GM21447 (cell line): ENCODE results near the gene RAE1.
"Not testable (repeated sequence)": the region's sequence is repeated elsewhere in the genome, so short reads cannot be mapped to it uniquely, and the experiment has no call there.

Source experiments
- ATAC-seq: cut with Tn5 transposase; IDR thresholded peaks from one replicate; pipeline ENCODE4 v1.9.1; 2021; ENCODE audit not compliant: unreplicated experiment

Gene RAE1

GRCh38 chr20:57325632-57326356, 25.3 kb upstream of the RAE1 start:
- ATAC-seq = no peak

GRCh38 chr20:57326667-57327455, 24.2 kb upstream of the RAE1 start:
- no peak for ATAC-seq

GRCh38 chr20:57327820-57328219, 23.2 kb upstream of the RAE1 start:
- ATAC-seq = no peak

- ATAC-seq = no peak
Measured at GRCh38 chr20:57329608-57330221, 21.3 kb upstream of the RAE1 start, which contains the start of gene SPO11. SPO11 (plus strand) TSS chr20:57329803; CDS start chr20:57329868, 65 bp downstream.

GRCh38 chr20:57330998-57331397, 20.1 kb upstream of the RAE1 start:
- no peak for ATAC-seq

GRCh38 chr20:57332105-57333089, 18.7 kb upstream of the RAE1 start:
- ATAC-seq = no peak

- no peak for ATAC-seq
Measured at GRCh38 chr20:57335392-57335791, 15.7 kb upstream of the RAE1 start.

- no peak for ATAC-seq
Measured at GRCh38 chr20:57341663-57342062, 9.4 kb upstream of the RAE1 start.

GRCh38 chr20:57342829-57343228, 8.2 kb upstream of the RAE1 start:
- ATAC-seq = no peak

GRCh38 chr20:57346477-57346876, 4.6 kb upstream of the RAE1 start:
- no peak for ATAC-seq

- ATAC-seq = no peak
Measured at GRCh38 chr20:57347393-57347792, 3.7 kb upstream of the RAE1 start.

- not testable (repeated sequence) for ATAC-seq
Measured at GRCh38 chr20:57348200-57348921, 2.7 kb upstream of the RAE1 start.

GRCh38 chr20:57348922-57349574, 2.0 kb upstream of the RAE1 start:
- not testable (repeated sequence) for ATAC-seq

- ATAC-seq = no peak
Measured at GRCh38 chr20:57350081-57350710, 859 bp upstream of the RAE1 start.

GRCh38 chr20:57350726-57351041, 371 bp upstream of the RAE1 start:
- ATAC-seq = not testable (repeated sequence)

GRCh38 chr20:57352305-57352704, 1.2 kb downstream of the RAE1 start:
- ATAC-seq = no peak

GRCh38 chr20:57353351-57353750, 2.3 kb downstream of the RAE1 start:
- no peak for ATAC-seq

- no peak for ATAC-seq
Measured at GRCh38 chr20:57361517-57361916, 10.5 kb downstream of the RAE1 start.

GRCh38 chr20:57364451-57364850, 13.4 kb downstream of the RAE1 start:
- no peak for ATAC-seq
